ENCODE results near the gene KRTAP5-6.

- TF ChIP-seq POLR2A (IDR thresholded peaks at IDR 0.05): no peak
- TF ChIP-seq CTCF (IDR thresholded peaks at IDR 0.05): no peak
- no peak for TF ChIP-seq POLR2AphosphoS5 (IDR thresholded peaks at IDR 0.05)
Observed at GRCh38 chr11:1670905-1671371, 26.1 kb upstream of the KRTAP5-6 start.
